ENCODE measurements around the gene CPED1. TPM values are rescaled to one million over a fixed set of nuclear protein-coding genes. Genes with fewer than 3 reads are reported as not detected.

Gene CPED1
- total RNA-seq, 6 donors from 2014 or later = 12.9 to 31.6 (median 18.1) TPM

- H3K36me3 ChIP-seq = no peaks in the 10 kb centered on the region
- TF ChIP-seq EP300 (IDR thresholded peaks at IDR 0.05) (no peak), POLR2AphosphoS5 (IDR thresholded peaks at IDR 0.05) (no peak), POLR2A (IDR thresholded peaks at IDR 0.05) (no peak)
- peaks cover 22 to 31% (median 25%) of the 10 kb centered on the region in 4 donors for H3K4me1 ChIP-seq
- 51 to 57% methylated on average over 8 of the region's 8 CpGs for WGBS, 2 donors
- H3K27me3 ChIP-seq = no peaks in the 10 kb centered on the region
- DNase-seq = no peak
- peak overlapping the region in 3 of 4 donors; percentile 35 to 56 (median 40) for H3K27ac ChIP-seq
- ATAC-seq (ENCODE audit: low FRiP score in 2 of 2) = no peak
- no peaks in the 10 kb centered on the region for H3K9me3 ChIP-seq
- no peak overlapping the region for H3K4me3 ChIP-seq
These were observed 35.4 kb downstream of the CPED1 start for GRCh38 chr7:121023683-121024511.

GRCh38 chr7:121024611-121025010, 36.1 kb downstream of the CPED1 start:
- Histone ChIP-seq H3K4me1 (peaks cover 22 to 26% (median 25%) of the 10 kb centered on the region in 4 donors), H3K36me3 (no peaks in the 10 kb centered on the region), H3K4me3 (no peak overlapping the region), H3K9me3 (no peaks in the 10 kb centered on the region), H3K27ac (peak overlapping the region in 3 of 4 donors; percentile 35 to 56 (median 40)), H3K27me3 (no peaks in the 10 kb centered on the region)
- WGBS, 2 donors = 27 to 36% methylated on average over 5 of the region's 5 CpGs
- DNase-seq (no peak), ATAC-seq (ENCODE audit: low FRiP score in 2 of 2) (no peak)
- TF ChIP-seq CTCF (IDR thresholded peaks at IDR 0.05) (no peak), POLR2A (IDR thresholded peaks at IDR 0.05) (no peak), EP300 (IDR thresholded peaks at IDR 0.05) (no peak), POLR2AphosphoS5 (IDR thresholded peaks at IDR 0.05) (no peak)

- Histone ChIP-seq H3K27me3 (no peaks in the 10 kb centered on the region), H3K4me3 (no peak overlapping the region), H3K36me3 (no peaks in the 10 kb centered on the region), H3K27ac (no peak overlapping the region), H3K9me3 (no peaks in the 10 kb centered on the region), H3K4me1 (peaks cover 12 to 20% (median 16%) of the 10 kb centered on the region in 4 donors)
- DNase-seq (no peak), ATAC-seq (ENCODE audit: low FRiP score in 2 of 2) (no peak)
- no peak for TF ChIP-seq CTCF (IDR thresholded peaks at IDR 0.05)
- no peak for TF ChIP-seq POLR2A (IDR thresholded peaks at IDR 0.05)
- no peak for TF ChIP-seq EP300 (IDR thresholded peaks at IDR 0.05)
- no peak for TF ChIP-seq POLR2AphosphoS5 (IDR thresholded peaks at IDR 0.05)
- 94 to 100% methylated on average over 1 of the region's 1 CpG for WGBS, 2 donors
These were observed 37.6 kb downstream of the CPED1 start for GRCh38 chr7:121026159-121026558.

GRCh38 chr7:121026577-121027111, 38.1 kb downstream of the CPED1 start:
- Histone ChIP-seq H3K4me3 (no peak overlapping the region), H3K9me3 (no peaks in the 10 kb centered on the region)
- TF ChIP-seq POLR2A (IDR thresholded peaks at IDR 0.05) = no peak
- no peak for TF ChIP-seq EP300 (IDR thresholded peaks at IDR 0.05)
- no peak for TF ChIP-seq POLR2AphosphoS5 (IDR thresholded peaks at IDR 0.05)

GRCh38 chr7:121027761-121028669, 39.5 kb downstream of the CPED1 start:
- H3K4me1 ChIP-seq = peaks cover 13 to 19% (median 17%) of the 10 kb centered on the region in 4 donors
- DNase-seq (no peak), ATAC-seq (ENCODE audit: low FRiP score in 2 of 2) (no peak)
- WGBS, 2 donors = 63 to 68% methylated on average over 10 of the region's 10 CpGs
- no peak overlapping the region for H3K4me3 ChIP-seq
- TF ChIP-seq EP300 (IDR thresholded peaks at IDR 0.05) (no peak), POLR2A (IDR thresholded peaks at IDR 0.05) (no peak), POLR2AphosphoS5 (IDR thresholded peaks at IDR 0.05) (no peak), CTCF (IDR thresholded peaks at IDR 0.05) (no peak)
- no peaks in the 10 kb centered on the region for H3K27me3 ChIP-seq
- H3K9me3 ChIP-seq = no peaks in the 10 kb centered on the region
- no peaks in the 10 kb centered on the region for H3K36me3 ChIP-seq
- H3K27ac ChIP-seq = peak overlapping the region in 3 of 4 donors; percentile 7 to 45 (median 35)

More at GRCh38 chr7:121026577-121027111, 38.1 kb downstream of the CPED1 start:
- Histone ChIP-seq H3K4me1 (peaks cover 9 to 20% (median 16%) of the 10 kb centered on the region in 4 donors), H3K27me3 (no peaks in the 10 kb centered on the region), H3K27ac (no peak overlapping the region), H3K36me3 (no peaks in the 10 kb centered on the region)
- no peak for DNase-seq
- no peak for ATAC-seq (ENCODE audit: low FRiP score in 2 of 2)
- WGBS, 2 donors = 86 to 98% methylated on average over 3 of the region's 3 CpGs

Measured in upper lobe of left lung (tissue), 6 donors.